HL-60/S4 treated with retinoic acid at 250 ng/mL for 4 days and 3 days (cell line): Measurements from ENCODE around the gene DGCR2.

Source experiments
- in situ Hi-C: fragments of 300-500 bp; cut with MboI; formaldehyde crosslinking; loops from 2 replicates; pipeline ENCODE4 v1.7.0; 2022; ENCODE audit warnings: low sequenced_read_pairs

Gene DGCR2

GRCh38 chr22:19147195-19147780 lies 25.1 kb upstream of the DGCR2 start:
- in situ Hi-C loops: no loop called here

GRCh38 chr22:19146215-19146968 lies 24.2 kb upstream of the DGCR2 start:
- in situ Hi-C loops: no loop called here

GRCh38 chr22:19143967-19144400 lies 21.8 kb upstream of the DGCR2 start:
- in situ Hi-C loops: no loop called here

- in situ Hi-C loops: no loop called here
These were observed 21.0 kb upstream of the DGCR2 start for GRCh38 chr22:19143212-19143611.

DNA sequence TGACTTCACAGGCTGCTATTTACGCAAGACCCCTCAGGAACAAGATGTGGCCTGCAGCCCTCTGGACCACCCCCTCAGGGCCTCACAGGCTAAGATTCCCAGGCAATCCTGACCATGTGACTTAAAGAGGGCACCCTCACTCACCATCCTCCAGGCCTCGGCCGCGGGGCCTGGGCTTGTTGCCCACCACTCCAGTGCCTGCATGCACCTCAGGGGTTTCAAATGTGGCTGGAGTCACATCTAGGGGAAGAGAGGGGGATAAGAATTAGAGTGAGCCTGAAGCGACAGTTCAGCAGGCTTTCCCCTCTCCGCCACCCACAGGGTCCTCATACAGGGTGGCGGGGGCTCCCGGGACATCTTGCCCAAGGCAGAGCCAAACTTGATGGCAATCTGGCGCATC lies 20.2 kb upstream of the DGCR2 start:
- in situ Hi-C loops: no loop called here

GRCh38 chr22:19139974-19140373 lies 17.8 kb upstream of the DGCR2 start:
- in situ Hi-C loops: no loop called here

DNA sequence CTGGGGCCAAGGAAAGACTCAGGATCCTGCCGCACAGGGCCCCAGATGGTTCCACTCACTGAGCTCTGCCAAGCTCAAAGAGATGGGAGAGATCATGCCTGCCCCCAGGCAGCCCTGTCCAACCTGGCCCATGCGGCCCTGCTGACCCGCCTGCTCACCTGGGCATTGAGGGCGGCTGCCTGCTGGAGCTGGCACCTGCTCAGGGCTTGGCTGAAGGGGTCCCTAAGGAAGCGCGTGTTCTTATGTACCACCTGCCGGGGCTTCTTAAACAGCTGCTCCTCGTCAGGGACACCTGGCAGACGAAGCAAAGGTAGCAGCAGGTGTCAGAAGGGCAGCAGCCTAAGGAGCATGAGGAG lies 16.8 kb upstream of the DGCR2 start:
- in situ Hi-C loops: no loop called here

- in situ Hi-C loops: no loop called here
These were observed 16.2 kb upstream of the DGCR2 start for GRCh38 chr22:19138217-19139000.

DNA sequence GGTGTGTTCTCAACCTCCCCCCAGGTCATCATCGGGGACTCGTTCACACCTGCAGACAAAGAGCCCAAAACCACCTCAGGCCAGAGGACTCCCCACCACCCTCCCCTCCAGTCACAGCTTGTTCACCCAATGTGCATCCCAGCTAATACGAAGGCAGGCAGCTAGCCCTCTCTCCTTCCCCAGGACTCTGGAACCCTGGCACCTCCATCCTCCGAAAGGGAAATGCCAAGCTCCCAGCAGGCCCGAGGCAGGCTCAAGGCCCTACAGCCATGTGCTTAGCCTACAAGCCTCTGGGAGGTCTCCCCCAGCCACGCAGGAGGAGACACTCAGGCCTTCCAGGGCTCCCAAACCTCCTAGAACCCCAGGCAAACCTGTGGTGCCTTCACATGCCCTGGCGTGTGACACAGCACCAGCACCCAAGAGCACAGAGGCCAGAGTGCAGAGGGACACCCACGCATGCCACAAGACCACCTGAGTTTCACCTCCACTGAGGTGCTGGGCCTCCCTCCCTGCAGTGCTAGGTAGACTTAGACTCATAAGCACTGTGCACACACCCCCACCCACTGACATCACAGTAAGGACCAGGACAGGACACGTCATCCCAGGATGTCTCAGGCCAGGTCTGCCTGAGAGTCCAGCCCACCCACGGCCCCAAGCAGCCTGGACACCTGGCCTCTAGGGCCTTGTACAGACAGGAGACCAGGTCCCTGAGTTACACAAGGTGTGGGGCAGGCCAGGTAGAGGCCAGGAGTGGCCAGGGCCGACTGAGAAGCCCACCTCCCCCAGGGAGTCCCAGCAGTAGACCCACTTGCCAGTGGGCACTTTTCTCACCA lies 15.4 kb upstream of the DGCR2 start:
- in situ Hi-C loops: no loop called here

- in situ Hi-C loops: no loop called here
These were observed 14.7 kb upstream of the DGCR2 start for GRCh38 chr22:19136915-19137314.

- in situ Hi-C loops: no loop called here
These were observed 12.7 kb upstream of the DGCR2 start for GRCh38 chr22:19134874-19135273.

DNA sequence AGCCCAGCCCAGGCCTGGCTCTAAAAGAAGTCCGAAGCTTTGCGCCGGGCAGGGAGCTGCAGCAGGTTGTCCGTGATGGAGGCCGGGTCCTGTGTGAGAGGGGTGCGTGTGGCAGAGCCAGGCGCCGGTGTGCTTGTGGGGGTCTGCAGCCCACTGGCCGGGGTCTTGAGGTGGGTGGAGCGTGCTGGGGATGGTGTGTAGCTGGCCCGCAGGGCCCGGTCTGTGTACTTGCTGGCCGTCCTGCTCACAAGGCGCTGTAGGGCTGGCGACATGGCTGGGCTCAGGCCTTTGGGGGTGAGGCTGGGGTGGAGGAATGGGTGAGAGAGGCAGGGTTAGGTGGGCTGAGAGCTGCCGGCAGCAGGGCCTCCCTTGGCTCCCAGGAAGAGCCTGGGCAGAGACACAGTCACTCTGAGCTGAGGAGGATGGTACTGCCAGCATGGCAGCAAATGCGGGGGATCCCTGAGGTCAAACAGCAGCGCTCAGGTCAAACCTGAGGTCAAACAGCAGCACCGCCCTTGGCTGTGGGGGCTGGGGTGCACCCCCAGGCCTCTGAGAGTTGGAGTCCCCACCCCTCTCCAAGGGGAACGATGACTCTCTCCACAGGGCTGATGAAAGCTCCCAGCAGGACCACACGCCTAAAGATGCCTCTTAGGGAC lies 12.1 kb upstream of the DGCR2 start:
- in situ Hi-C loops: no loop called here

- in situ Hi-C loops: no loop called here
These were observed 11.3 kb upstream of the DGCR2 start for GRCh38 chr22:19133561-19133960.

DNA sequence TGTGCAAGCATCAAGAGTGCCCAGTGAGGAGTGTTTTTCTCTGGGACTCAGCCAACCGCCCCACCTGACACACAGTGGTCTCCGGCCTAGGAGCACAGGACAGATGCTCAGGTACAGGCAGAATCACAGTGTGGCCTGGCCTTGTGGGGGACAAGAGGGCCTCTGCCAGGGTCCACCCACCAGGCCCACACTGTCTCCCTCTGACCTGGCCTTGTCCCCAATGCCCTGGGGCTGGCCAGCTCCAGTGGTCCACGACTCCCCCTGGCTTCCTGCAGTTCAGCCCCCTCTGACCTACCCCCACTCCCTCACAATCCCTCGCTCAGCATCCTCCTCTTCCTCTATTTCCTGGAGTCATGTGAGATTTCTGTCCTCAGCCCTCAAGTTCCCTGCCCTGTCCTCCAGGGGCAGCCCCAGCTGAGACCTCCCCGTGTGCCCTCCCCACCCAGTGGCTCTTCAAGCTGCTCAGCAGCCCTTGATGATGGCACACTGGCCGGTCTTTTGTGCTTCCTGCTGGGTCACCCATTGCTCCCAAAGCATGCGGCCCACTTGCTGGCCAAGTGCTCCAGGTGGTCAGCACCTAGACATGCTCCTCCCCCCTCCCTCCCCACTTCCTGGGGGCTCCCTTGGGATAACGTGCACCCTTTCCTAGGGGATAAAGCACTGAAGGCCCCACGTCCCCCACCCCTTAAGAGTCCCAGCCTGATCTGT lies 10.6 kb upstream of the DGCR2 start:
- in situ Hi-C loops: no loop called here

- in situ Hi-C loops: no loop called here
These were observed 9.9 kb upstream of the DGCR2 start for GRCh38 chr22:19132153-19132552.

DNA sequence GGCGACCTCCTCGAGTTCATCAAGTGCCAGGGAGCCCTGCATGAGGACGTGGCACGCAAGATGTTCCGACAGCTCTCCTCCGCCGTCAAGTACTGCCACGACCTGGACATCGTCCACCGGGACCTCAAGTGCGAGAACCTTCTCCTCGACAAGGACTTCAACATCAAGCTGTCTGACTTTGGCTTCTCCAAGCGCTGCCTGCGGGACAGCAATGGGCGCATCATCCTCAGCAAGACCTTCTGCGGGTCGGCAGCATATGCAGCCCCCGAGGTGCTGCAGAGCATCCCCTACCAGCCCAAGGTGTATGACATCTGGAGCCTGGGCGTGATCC lies 9.4 kb upstream of the DGCR2 start:
- in situ Hi-C loops: no loop called here

DNA sequence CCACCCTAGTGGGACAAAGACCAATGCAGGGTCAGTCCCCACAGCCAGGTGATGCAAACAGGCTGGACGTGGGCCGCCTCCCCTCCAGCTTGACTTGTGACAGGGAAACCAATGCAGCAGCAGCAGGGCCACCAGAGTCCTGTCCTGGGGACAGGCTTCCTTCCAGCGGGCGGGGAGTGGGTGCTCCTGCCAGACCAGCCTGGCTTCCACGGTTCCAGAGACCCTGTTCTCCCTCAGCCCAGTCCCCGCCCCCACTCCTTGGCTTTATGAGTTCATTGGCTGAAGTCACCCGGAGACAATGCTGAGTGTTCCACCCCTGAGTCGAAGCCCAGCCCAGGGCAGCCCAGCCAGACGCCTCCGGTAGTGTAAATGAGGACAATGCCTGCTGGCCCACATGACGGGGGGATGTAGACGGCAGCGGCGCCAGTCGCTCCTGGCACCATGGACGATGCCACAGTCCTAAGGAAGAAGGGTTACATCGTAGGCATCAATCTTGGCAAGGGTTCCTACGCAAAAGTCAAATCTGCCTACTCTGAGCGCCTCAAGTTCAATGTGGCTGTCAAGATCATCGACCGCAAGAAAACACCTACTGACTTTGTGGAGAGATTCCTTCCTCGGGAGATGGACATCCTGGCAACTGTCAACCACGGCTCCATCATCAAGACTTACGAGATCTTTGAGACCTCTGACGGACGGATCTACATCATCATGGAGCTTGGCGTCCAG lies 8.9 kb upstream of the DGCR2 start, which contains the start of gene TSSK2:
Gene TSSK2 (plus strand): TSS at position 350 of the 726 bp plus-strand sequence. CDS start 92 bp downstream, at position 442.
- in situ Hi-C loops: no loop called here

DNA sequence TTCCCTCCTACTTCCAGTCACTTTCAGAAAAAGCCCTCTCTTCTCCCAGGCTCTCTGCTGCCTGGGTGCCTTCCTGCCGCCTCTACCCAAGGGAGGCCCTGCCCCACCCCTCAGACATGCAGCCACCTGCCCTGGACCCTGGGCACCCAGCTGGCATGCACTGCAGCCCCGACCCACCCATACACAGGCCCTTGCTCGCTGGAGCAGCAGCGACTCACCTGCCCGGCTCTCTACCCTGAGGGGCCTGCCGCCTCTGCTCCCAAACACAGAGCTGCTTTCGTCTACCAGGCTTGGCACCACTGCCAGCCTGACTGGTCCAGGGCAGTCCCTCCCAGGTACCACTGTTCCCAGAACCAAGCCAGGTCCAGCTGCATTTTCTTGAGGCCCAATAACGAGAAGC lies 7.7 kb upstream of the DGCR2 start:
- in situ Hi-C loops: no loop called here

GRCh38 chr22:19128946-19129727 lies 6.9 kb upstream of the DGCR2 start:
- in situ Hi-C loops: no loop called here
